ENCODE data around the gene MBP.

The MBP gene

GRCh38 chr18:76978616-76979015 is 154.0 kb downstream of the MBP start:
- FAIRE-seq: no peak
- no peak for DNase-seq (ENCODE audit: insufficient read length, low spot score)
- TF ChIP-seq POU2F2 (IDR thresholded peaks at IDR 0.05; ENCODE audit: low read depth, low read length) (no peak), TAF1 (IDR thresholded peaks at IDR 0.05; ENCODE audit: low read depth, low read length) (no peak), PAX5 (IDR thresholded peaks at IDR 0.05; ENCODE audit: insufficient read depth, low read length, severe bottlenecking) (no peak), POLR2A (IDR thresholded peaks at IDR 0.05; ENCODE audit: low read depth, low read length) (no peak), POLR2AphosphoS5 (IDR thresholded peaks at IDR 0.05; ENCODE audit: low read depth, low read length) (no peak), SPI1 (IDR thresholded peaks at IDR 0.05; ENCODE audit: low read depth, low read length) (no peak)

DNA sequence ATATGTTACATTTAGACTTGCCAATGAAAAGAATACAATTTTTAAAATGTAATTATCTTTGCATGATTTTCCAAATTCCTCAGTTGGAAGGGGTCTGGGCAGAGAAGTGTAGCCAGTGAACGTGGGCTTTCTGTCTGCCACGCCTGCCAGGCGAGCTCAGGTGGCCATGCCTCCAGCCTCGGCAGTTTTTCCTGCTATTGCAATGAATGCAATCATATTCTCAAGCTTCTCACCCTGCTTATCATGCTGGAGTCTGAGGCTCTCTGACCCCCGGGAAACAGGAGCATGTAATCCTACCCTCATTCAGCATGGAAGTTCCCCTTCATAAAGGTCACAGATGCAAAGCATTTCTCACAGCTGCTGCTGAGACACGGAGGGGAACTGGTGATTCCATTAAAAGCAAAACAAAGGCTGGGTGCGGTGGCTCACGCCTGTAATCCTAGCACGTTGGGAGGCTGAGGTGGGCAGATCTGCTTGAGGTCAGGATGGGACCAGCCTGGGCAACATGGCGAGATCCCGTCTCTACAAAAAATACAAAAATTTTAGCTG is 154.8 kb downstream of the MBP start:
- no peak for FAIRE-seq
- TF ChIP-seq SPI1 (IDR thresholded peaks at IDR 0.05; ENCODE audit: low read depth, low read length): no peak
- TF ChIP-seq POU2F2 (IDR thresholded peaks at IDR 0.05; ENCODE audit: low read depth, low read length): no peak
- TF ChIP-seq POLR2A (IDR thresholded peaks at IDR 0.05; ENCODE audit: low read depth, low read length): no peak
- TF ChIP-seq POLR2AphosphoS5 (IDR thresholded peaks at IDR 0.05; ENCODE audit: low read depth, low read length): no peak
- no peak for TF ChIP-seq TAF1 (IDR thresholded peaks at IDR 0.05; ENCODE audit: low read depth, low read length)
- TF ChIP-seq PAX5 (IDR thresholded peaks at IDR 0.05; ENCODE audit: insufficient read depth, low read length, severe bottlenecking): no peak
- DNase-seq (ENCODE audit: insufficient read length, low spot score): no peak

- no peak for DNase-seq (ENCODE audit: insufficient read length, low spot score)
- no peak for FAIRE-seq
- no peak for TF ChIP-seq POLR2A (IDR thresholded peaks at IDR 0.05; ENCODE audit: low read depth, low read length)
- no peak for TF ChIP-seq POU2F2 (IDR thresholded peaks at IDR 0.05; ENCODE audit: low read depth, low read length)
- no peak for TF ChIP-seq PAX5 (IDR thresholded peaks at IDR 0.05; ENCODE audit: insufficient read depth, low read length, severe bottlenecking)
- no peak for TF ChIP-seq SPI1 (IDR thresholded peaks at IDR 0.05; ENCODE audit: low read depth, low read length)
- no peak for TF ChIP-seq POLR2AphosphoS5 (IDR thresholded peaks at IDR 0.05; ENCODE audit: low read depth, low read length)
- TF ChIP-seq TAF1 (IDR thresholded peaks at IDR 0.05; ENCODE audit: low read depth, low read length): no peak
These were observed 155.4 kb downstream of the MBP start for GRCh38 chr18:76977108-76977621.

DNA sequence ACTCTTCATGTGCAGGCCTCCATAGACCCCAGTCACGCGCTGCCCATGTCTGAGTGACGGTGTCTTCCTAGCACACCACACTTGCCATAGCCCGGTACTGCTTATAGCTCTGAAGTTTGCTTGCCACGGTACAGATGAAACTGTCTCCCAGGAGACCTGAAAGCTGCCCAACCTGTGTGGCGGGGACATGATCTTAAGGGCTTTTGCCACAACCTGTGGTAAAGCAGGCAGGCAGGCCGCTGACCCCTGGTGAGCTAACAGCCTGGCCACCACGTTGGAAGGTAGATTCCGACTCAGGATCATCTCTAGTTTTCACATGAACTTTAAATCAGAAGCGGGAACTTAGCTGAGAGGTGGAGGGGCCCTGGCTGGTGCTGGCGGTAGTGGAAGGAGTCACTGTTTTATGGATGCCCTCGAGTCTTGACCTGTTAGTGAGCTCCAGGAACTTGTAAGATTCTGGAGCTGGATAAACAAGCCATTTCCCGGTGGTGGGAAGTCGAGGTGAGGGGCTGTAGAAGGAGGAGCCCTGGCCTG is 156.9 kb downstream of the MBP start:
- FAIRE-seq (no peak), DNase-seq (ENCODE audit: insufficient read length, low spot score) (no peak)
- TF ChIP-seq POU2F2 (IDR thresholded peaks at IDR 0.05; ENCODE audit: low read depth, low read length) (no peak), PAX5 (IDR thresholded peaks at IDR 0.05; ENCODE audit: insufficient read depth, low read length, severe bottlenecking) (no peak), POLR2A (IDR thresholded peaks at IDR 0.05; ENCODE audit: low read depth, low read length) (no peak), POLR2AphosphoS5 (IDR thresholded peaks at IDR 0.05; ENCODE audit: low read depth, low read length) (no peak), TAF1 (IDR thresholded peaks at IDR 0.05; ENCODE audit: low read depth, low read length) (no peak), SPI1 (IDR thresholded peaks at IDR 0.05; ENCODE audit: low read depth, low read length) (no peak)

DNA sequence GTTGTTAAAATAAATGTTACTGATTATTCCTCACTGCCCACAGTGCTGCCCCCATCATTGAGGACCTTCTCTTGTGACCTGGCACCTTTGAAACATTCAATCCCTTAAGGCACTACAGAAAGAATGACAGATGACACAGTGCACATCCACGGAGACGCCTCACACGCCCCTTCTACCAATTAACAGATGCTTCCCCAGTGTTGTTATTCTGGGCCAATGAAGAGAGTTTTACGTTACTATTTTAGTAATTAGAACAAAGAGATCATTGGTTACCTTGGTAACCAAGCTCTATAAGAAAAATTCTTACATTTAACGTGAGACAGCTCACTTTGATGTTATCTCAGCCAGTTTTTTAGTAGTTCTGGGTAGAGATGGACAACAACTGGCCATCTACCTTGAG is 158.2 kb downstream of the MBP start:
- DNase-seq (ENCODE audit: insufficient read length, low spot score) (no peak), FAIRE-seq (no peak)
- no peak for TF ChIP-seq PAX5 (IDR thresholded peaks at IDR 0.05; ENCODE audit: insufficient read depth, low read length, severe bottlenecking)
- no peak for TF ChIP-seq TAF1 (IDR thresholded peaks at IDR 0.05; ENCODE audit: low read depth, low read length)
- TF ChIP-seq POLR2A (IDR thresholded peaks at IDR 0.05; ENCODE audit: low read depth, low read length): no peak
- no peak for TF ChIP-seq POU2F2 (IDR thresholded peaks at IDR 0.05; ENCODE audit: low read depth, low read length)
- TF ChIP-seq SPI1 (IDR thresholded peaks at IDR 0.05; ENCODE audit: low read depth, low read length): no peak
- no peak for TF ChIP-seq POLR2AphosphoS5 (IDR thresholded peaks at IDR 0.05; ENCODE audit: low read depth, low read length)

DNA sequence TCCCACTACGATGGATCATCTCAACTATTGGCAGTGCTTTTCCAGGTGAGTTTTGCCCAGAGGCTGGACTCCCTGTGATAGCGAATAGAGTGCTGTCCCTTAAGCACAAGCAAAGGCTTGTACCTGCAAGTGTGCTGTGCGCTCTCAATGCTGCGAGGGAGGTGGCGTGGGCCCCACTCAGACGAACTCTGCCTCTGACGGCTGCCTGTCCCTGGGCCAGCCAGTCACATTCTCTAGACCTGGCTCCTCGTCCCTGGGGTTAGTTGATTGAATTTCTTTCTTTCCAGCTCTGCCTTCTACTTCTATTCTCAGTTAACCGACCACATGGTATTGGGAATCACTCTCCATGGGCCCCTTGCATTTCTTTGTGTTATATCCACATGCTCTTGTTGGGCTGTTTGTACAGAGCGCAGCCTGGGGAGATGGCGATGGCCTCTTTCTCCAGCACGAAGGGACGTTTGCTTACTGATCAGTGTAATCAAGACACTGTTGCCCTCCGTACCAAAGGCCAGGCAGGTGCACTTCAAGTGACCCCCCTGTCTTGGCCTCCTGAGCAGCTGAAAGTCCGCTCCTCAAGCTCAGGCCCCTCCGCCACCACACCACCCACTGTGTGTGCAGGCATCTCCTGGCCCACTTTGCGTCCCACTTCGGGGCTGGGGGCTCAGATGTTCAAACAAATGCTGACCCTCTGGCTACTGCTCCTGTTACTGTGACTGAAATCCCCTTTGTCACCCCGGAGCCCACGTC is 158.9 kb downstream of the MBP start:
- no peak for TF ChIP-seq POLR2AphosphoS5 (IDR thresholded peaks at IDR 0.05; ENCODE audit: low read depth, low read length)
- TF ChIP-seq POU2F2 (IDR thresholded peaks at IDR 0.05; ENCODE audit: low read depth, low read length): no peak
- TF ChIP-seq PAX5 (IDR thresholded peaks at IDR 0.05; ENCODE audit: insufficient read depth, low read length, severe bottlenecking): no peak
- TF ChIP-seq TAF1 (IDR thresholded peaks at IDR 0.05; ENCODE audit: low read depth, low read length): no peak
- TF ChIP-seq SPI1 (IDR thresholded peaks at IDR 0.05; ENCODE audit: low read depth, low read length): no peak
- TF ChIP-seq POLR2A (IDR thresholded peaks at IDR 0.05; ENCODE audit: low read depth, low read length): no peak
- FAIRE-seq (no peak), DNase-seq (ENCODE audit: insufficient read length, low spot score) (no peak)

DNA sequence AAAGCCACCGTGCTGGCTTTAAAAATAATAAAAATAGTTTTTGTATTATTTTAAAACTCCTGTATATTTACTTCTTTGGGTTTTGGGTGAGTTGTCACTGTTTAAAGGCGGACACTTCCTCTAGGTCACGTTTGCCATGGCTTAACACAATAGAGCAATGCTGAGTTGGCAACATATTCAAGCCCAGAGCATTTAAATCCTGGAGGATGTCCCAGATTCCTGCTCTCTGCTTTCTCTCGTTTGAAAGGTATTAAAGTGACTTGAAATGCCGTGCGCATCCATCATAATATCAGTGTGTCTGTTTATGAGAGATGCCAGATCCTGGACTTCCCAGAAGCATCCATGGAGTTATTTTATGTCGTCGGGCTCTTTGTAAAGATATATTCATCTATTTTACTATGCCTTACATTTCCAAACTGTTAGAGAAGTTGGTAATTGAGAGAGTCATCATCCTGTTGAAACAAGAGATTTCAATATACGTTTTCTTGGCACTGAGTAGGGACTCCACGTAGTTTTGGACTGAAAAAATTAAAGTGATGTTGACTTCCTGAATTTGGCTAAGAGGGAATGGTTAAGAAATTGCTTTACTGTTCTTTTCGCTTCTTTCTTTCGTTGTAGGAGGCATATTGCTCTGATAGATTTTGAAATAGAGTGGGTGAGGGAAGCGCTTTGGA is 159.6 kb downstream of the MBP start:
- TF ChIP-seq SPI1 (IDR thresholded peaks at IDR 0.05; ENCODE audit: low read depth, low read length) (no peak), POLR2A (IDR thresholded peaks at IDR 0.05; ENCODE audit: low read depth, low read length) (no peak), PAX5 (IDR thresholded peaks at IDR 0.05; ENCODE audit: insufficient read depth, low read length, severe bottlenecking) (no peak), POU2F2 (IDR thresholded peaks at IDR 0.05; ENCODE audit: low read depth, low read length) (no peak), POLR2AphosphoS5 (IDR thresholded peaks at IDR 0.05; ENCODE audit: low read depth, low read length) (no peak)
- FAIRE-seq: no peak
- DNase-seq (ENCODE audit: insufficient read length, low spot score): no peak

GRCh38 chr18:76972241-76972640 is 160.3 kb downstream of the MBP start:
- FAIRE-seq: no peak

More at GRCh38 chr18:76972241-76972640, 160.3 kb downstream of the MBP start:
- TF ChIP-seq POU2F2 (IDR thresholded peaks at IDR 0.05; ENCODE audit: low read depth, low read length): no peak
- no peak for TF ChIP-seq POLR2A (IDR thresholded peaks at IDR 0.05; ENCODE audit: low read depth, low read length)
- no peak for TF ChIP-seq TAF1 (IDR thresholded peaks at IDR 0.05; ENCODE audit: low read depth, low read length)
- no peak for TF ChIP-seq PAX5 (IDR thresholded peaks at IDR 0.05; ENCODE audit: insufficient read depth, low read length, severe bottlenecking)
- no peak for TF ChIP-seq SPI1 (IDR thresholded peaks at IDR 0.05; ENCODE audit: low read depth, low read length)
- TF ChIP-seq POLR2AphosphoS5 (IDR thresholded peaks at IDR 0.05; ENCODE audit: low read depth, low read length): no peak
- DNase-seq (ENCODE audit: insufficient read length, low spot score): no peak

All from GM12891 (cell line).